ENCODE data around the gene C8A. TPM values are rescaled to one million over a fixed set of nuclear protein-coding genes. Genes with fewer than 3 reads are reported as not detected.

Gene C8A
- polyA plus RNA-seq (ENCODE audit: insufficient read length in 4 of 4), result not detected

- no peak for DNase-seq (ENCODE audit: low read depth in 4 of 4, low spot score in 3 of 4)
Observed at GRCh38 chr1:56854521-56855099, at the start of gene C8A. C8A (plus strand) TSS chr1:56854797; CDS start chr1:56854902, 105 bp downstream.

GRCh38 chr1:56806804-56807203 is 47.8 kb upstream of the C8A start:
- DNase-seq (ENCODE audit: low read depth in 4 of 4, low spot score in 3 of 4), result no peak

GRCh38 chr1:56808410-56808809 is 46.2 kb upstream of the C8A start:
- DNase-seq (ENCODE audit: low read depth in 4 of 4, low spot score in 3 of 4), result no peak

DNA sequence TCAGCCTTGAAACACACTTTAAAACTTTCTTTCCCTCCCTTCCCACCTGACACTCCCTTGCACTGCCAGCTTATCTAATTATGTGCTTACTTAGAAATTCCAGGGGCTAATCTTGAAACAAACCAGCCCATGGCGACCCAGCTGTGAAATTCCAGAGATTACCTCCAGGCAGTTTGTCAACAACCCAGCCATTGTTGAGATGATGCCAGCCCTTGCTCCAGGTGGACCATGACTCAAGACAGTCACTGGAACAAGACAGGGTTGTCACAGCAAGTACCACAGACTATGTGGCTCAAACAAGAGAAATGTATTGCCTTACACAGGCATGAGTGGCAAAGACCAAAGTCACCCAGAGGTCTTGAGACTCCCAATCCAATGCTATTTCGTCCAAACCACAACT is 43.3 kb upstream of the C8A start:
- DNase-seq (ENCODE audit: low read depth in 4 of 4, low spot score in 3 of 4), result no peak

DNA sequence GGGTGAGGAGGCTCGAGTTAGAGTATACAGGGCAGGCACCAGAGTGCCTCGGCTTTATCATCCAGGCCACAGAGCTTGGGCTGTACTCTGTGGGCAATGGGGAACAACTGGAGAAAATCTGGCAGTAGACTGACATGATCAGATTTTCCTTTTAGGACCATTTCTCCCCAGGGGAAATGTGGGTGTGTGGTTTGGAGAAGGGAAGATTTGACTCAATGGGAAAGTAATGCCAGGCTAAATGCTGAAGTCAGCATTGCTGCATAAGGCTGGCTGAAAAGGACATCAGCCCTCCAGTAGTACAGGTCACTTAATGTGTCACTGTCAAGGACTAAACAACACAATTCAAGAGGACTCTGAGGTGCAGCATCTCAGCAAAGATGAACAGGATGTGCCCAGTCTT is 40.4 kb upstream of the C8A start:
- DNase-seq (ENCODE audit: low read depth in 4 of 4, low spot score in 3 of 4), result no peak

GRCh38 chr1:56816264-56816663 is 38.3 kb upstream of the C8A start:
- DNase-seq (ENCODE audit: low read depth in 4 of 4, low spot score in 3 of 4), result no peak

GRCh38 chr1:56816909-56817308 is 37.7 kb upstream of the C8A start:
- DNase-seq (ENCODE audit: low read depth in 4 of 4, low spot score in 3 of 4), result no peak

GRCh38 chr1:56817716-56818463 is 36.7 kb upstream of the C8A start:
- DNase-seq (ENCODE audit: low read depth in 4 of 4, low spot score in 3 of 4), result no peak

DNA sequence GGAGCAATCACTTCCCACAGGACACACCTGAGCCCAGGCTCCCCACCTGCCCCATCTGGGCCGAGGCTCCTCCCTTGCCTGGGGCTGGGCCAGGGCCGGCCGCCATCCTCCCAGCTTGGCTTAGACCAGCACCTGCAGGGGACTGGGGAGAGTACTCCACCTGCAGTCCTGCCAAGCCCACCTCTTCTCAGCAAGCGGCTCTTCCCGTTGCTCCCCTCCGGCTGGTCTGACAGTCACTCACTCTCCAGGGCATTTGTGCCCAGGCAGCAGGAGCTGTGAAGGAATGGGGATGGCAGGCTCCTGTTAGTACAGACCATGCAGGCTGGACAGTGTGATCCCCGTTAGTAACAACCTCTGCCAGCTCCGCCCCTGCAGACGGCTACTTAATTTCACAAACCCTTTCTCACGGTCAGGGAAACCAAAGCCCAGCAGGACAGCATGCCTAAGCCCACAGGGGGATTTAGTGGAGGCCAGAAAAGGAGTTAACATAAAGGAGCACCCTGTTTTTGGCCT is 35.2 kb upstream of the C8A start, which contains the start of gene FYB2:
Gene FYB2, minus strand, starts transcription at position 18 of the 513 bp plus-strand sequence. CDS start 114 bp downstream, outside the sequence.
- DNase-seq (ENCODE audit: low read depth in 4 of 4, low spot score in 3 of 4), result no peak

- DNase-seq (ENCODE audit: low read depth in 4 of 4, low spot score in 3 of 4), result peak in 1 of 4 donors; percentile 53
Observed at GRCh38 chr1:56820755-56821461, 33.7 kb upstream of the C8A start.

GRCh38 chr1:56821462-56821797 is 33.2 kb upstream of the C8A start:
- no peak for DNase-seq (ENCODE audit: low read depth in 4 of 4, low spot score in 3 of 4)

- no peak for DNase-seq (ENCODE audit: low read depth in 4 of 4, low spot score in 3 of 4)
Observed at GRCh38 chr1:56824271-56824670, 30.3 kb upstream of the C8A start.

DNA sequence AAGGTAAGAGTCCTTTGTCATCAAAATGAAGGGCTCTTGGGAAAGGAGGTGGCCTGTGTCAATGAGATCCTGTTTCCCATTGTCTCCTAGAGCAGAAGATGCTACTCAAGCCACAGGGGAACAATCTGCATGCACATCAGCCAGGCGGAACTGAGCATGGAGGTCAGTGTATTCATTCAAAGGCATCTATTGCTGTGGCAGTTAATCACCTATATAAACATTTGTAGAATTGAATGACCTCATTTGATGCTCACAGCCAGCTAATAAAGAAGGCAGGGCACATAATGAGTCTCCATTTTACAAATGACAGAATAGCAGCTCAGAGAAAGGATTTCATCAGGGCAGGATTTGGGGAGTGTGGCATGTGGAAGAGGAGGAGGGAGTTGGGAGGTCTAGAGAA is 29.7 kb upstream of the C8A start:
- DNase-seq (ENCODE audit: low read depth in 4 of 4, low spot score in 3 of 4), result no peak

DNA sequence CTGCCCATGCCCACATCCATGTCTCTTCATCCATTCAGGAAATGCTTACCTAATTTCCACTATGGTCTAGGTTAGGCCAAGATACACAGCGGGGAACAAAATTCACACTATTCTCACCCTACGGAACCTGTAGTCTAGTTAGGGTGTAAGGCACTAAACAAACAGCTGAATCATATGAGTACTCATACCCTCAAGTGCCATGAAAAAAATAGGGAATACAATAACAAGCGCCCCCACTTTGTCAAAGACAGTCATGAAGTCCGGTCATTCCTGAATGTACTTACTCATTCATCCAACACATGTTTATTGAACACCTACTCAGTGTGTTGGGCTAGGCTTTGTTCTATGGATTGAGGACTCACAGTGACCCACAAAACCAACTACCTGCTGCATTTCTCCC is 29.2 kb upstream of the C8A start:
- DNase-seq (ENCODE audit: low read depth in 4 of 4, low spot score in 3 of 4), result no peak

DNA sequence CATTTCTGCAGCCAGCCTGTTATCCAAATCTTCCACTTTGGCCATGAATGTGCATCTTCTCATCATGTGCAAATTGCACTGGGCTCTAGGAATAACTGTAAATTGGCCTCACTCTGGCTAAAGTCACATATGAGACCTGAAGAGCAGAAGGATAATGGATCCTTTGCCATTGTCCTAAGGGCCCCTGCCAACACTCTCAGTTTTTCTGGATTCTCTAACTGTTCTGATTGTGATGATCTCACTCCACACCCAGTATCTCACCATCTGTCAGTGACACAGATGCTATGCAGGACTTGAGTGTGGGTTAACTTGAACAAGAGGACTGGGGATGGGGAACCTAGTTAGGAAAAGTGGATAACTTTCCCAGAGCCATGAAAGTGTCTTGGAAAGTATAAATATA is 26.9 kb upstream of the C8A start:
- no peak for DNase-seq (ENCODE audit: low read depth in 4 of 4, low spot score in 3 of 4)

- no peak for DNase-seq (ENCODE audit: low read depth in 4 of 4, low spot score in 3 of 4)
Observed at GRCh38 chr1:56830052-56830451, 24.5 kb upstream of the C8A start.

DNA sequence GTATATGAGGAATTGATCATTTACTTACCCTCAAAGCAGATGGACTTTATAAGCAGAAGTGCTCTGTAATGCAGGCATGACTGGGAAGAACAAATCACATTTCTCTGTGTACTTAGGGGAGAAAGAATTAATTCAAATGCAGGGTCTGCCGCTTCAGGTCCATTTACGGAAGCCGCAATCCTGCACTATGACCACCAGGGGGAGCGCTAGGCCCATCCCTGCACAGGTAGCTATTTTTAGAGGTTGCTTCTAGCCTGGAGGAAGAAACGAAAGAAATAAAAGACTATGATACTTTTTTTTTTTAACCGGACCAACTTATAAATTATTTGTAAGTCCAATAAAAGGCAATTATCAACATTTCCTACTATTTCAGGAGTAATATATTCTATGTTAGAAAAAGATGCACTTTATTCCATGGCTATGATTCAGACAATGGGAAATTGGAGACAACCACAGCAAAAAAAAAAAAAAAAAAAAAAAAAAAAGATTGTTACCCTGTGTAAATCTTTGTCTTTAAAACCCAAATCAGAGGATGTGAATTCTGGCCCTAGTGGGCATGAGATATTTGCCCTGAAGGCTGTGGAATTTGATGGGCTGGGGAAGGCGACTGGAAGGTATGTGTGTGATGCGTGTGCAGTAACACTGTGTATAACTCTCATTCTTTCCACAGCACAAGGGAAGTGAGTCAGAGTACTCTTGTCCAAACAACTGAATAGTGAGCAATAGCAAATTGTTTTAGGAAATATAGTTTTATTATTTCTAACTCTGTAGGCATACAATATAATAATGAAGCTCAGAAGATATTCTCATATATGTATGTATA is 22.5 kb upstream of the C8A start:
- DNase-seq (ENCODE audit: low read depth in 4 of 4, low spot score in 3 of 4), result peak; percentile 62 to 73 (median 68)

GRCh38 chr1:56833088-56833487 is 21.5 kb upstream of the C8A start:
- no peak for DNase-seq (ENCODE audit: low read depth in 4 of 4, low spot score in 3 of 4)

DNA sequence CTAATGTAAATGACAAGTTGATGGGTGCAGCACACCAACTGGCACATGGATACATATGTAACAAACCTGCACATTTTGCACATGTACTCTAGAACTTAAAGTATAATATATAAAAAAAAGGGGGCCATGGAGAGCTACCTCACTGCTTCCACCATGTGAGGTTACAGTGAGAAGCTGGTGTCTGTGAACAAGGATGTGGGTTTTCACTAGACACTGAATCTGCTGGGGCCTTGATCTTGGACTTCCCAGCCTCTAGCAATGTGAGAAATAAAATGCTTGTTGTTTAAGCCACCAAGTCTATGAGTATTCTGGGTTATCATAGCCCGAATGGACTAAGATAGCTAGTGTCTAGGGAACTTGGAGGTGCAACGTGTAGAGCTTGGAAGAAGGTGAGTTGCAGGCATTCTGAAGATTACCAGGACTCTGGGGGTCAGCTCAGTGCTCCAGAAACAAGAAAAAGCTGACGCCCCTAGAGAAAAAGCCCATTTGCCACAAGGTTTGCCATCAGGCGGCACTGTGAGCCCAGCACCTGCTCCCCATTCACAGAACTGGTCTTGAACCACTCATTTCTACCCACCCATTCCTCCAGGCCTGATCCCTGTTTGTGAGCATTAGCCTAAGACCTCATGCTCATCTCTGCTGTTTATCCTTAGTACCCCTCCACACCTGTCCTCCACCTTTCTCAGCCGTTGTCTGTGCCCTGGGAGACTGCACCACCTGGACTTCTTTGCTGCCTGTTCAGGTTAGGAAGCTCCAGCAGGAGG is 20.3 kb upstream of the C8A start:
- no peak for DNase-seq (ENCODE audit: low read depth in 4 of 4, low spot score in 3 of 4)

- DNase-seq (ENCODE audit: low read depth in 4 of 4, low spot score in 3 of 4), result no peak
Observed at GRCh38 chr1:56835657-56836056, 18.9 kb upstream of the C8A start.
